ENCODE results near the gene CD22. TPM values are rescaled to one million over a fixed set of nuclear protein-coding genes. Genes with fewer than 3 reads are reported as not detected.

Gene CD22
- polyA plus RNA-seq, 1 donor from 2014 or later: not detected

GRCh38 chr19:35297922-35298321 is 31.1 kb upstream of the CD22 start:
- Histone ChIP-seq H3K9me3 (ENCODE audit: low read length) (no peaks in the 10 kb centered on the region), H2AFZ (ENCODE audit: low read depth, low read length) (no peak overlapping the region), H3F3A (ENCODE audit: insufficient read depth, low read length, poor library complexity, severe bottlenecking) (no peaks in the 10 kb centered on the region), H3K9ac (ENCODE audit: low read length) (no peak overlapping the region), H3K4me3 (ENCODE audit: low read length) (no peak overlapping the region), H3K9me2 (ENCODE audit: insufficient read depth, low read length) (no peaks in the 10 kb centered on the region), H3K27ac (ENCODE audit: low read length) (no peak overlapping the region), H3K36me3 (ENCODE audit: insufficient read depth, low read length) (no peaks in the 10 kb centered on the region), H3K4me2 (ENCODE audit: low read length) (no peak overlapping the region), H4K20me1 (ENCODE audit: insufficient read depth) (no peaks in the 10 kb centered on the region), H3K79me2 (replicated peaks; ENCODE audit: insufficient read depth, low read length) (no peaks in the 10 kb centered on the region), H3K27me3 (ENCODE audit: insufficient read depth, low read depth, low read length) (no peaks in the 10 kb centered on the region)
- TF ChIP-seq SMC3 (conservative IDR thresholded peaks at IDR 0.05; ENCODE audit: poor library complexity) (no peak), EP300 (conservative IDR thresholded peaks at IDR 0.05; ENCODE audit: poor library complexity, severe bottlenecking) (no peak), TAF1 (IDR thresholded peaks at IDR 0.05; ENCODE audit: low read depth) (no peak), EZH2 (IDR thresholded peaks at IDR 0.05; ENCODE audit: borderline replicate concordance, insufficient read depth, low read length, poor library complexity, severe bottlenecking) (no peak), CTCF (IDR thresholded peaks at IDR 0.05; ENCODE audit: poor library complexity, severe bottlenecking) (no peak), POLR2AphosphoS5 (IDR thresholded peaks at IDR 0.05) (no peak), REST (IDR thresholded peaks at IDR 0.05; ENCODE audit: borderline replicate concordance) (no peak), RAD21 (conservative IDR thresholded peaks at IDR 0.05) (no peak), MXI1 (conservative IDR thresholded peaks at IDR 0.05; ENCODE audit: poor library complexity, severe bottlenecking) (no peak)

- Histone ChIP-seq H4K20me1 (ENCODE audit: insufficient read depth) (no peaks in the 10 kb centered on the region), H2AFZ (ENCODE audit: low read depth, low read length) (no peak overlapping the region), H3K27ac (ENCODE audit: low read length) (no peak overlapping the region), H3K9me2 (ENCODE audit: insufficient read depth, low read length) (no peaks in the 10 kb centered on the region), H3K9me3 (ENCODE audit: low read length) (no peaks in the 10 kb centered on the region), H3F3A (ENCODE audit: insufficient read depth, low read length, poor library complexity, severe bottlenecking) (no peaks in the 10 kb centered on the region), H3K9ac (ENCODE audit: low read length) (no peak overlapping the region), H3K4me2 (ENCODE audit: low read length) (no peak overlapping the region), H3K4me3 (ENCODE audit: low read length) (no peak overlapping the region), H3K79me2 (replicated peaks; ENCODE audit: insufficient read depth, low read length) (no peaks in the 10 kb centered on the region), H3K27me3 (ENCODE audit: insufficient read depth, low read depth, low read length) (no peaks in the 10 kb centered on the region), H3K36me3 (ENCODE audit: insufficient read depth, low read length) (no peaks in the 10 kb centered on the region)
- TF ChIP-seq EZH2 (IDR thresholded peaks at IDR 0.05; ENCODE audit: borderline replicate concordance, insufficient read depth, low read length, poor library complexity, severe bottlenecking): no peak
- no peak for TF ChIP-seq CTCF (IDR thresholded peaks at IDR 0.05; ENCODE audit: poor library complexity, severe bottlenecking)
These were observed 30.4 kb upstream of the CD22 start for GRCh38 chr19:35298561-35298972.

All from neural cell (in vitro differentiated cells).